Activated naive CD4-positive, alpha-beta T cell treated with anti-CD3 and anti-CD28 coated beads, Interleukin-2, amount 10 ng/mL, durations not matched to agents 7 days and 5 days (primary cell): ENCODE measurements around the gene RAD50.
A peak's percentile ranks its signal among the peaks of the same experiment; 100 is the strongest.
"Not testable (repeated sequence)": the region's sequence is repeated elsewhere in the genome, so short reads cannot be mapped to it uniquely, and the experiment has no call there.

Experiments
- CTCF ChIA-PET: fragments of 350-600 bp; sonication (Branson Sonifier 250); formaldehyde crosslinking; loops from one replicate; lab custom pipeline; 2021; ENCODE audit warnings: antibody characterized with exemption; lab: Charles Lee
- DNase-seq: peaks from one replicate; pipeline ENCODE4 v3.0.0-alpha.2; 2020
- H3K27ac Mint-ChIP-seq: one replicate; pipeline ENCODE4 v1.8.0; 2021; ENCODE audit warnings: mild to moderate bottlenecking, moderate library complexity, mixed read lengths
- H3K27me3 Mint-ChIP-seq: one replicate; pipeline ENCODE4 v1.8.0; 2021; ENCODE audit warnings: mild to moderate bottlenecking, mixed read lengths
- H3K36me3 Mint-ChIP-seq: one replicate; pipeline ENCODE4 v1.8.0; 2021; ENCODE audit warnings: mixed read lengths
- H3K4me1 Mint-ChIP-seq: one replicate; pipeline ENCODE4 v1.8.0; 2021; ENCODE audit warnings: mixed read lengths
- H3K4me3 Mint-ChIP-seq: one replicate; pipeline ENCODE4 v1.8.0; 2021; ENCODE audit warnings: mild to moderate bottlenecking, moderate library complexity, mixed read lengths
- H3K9me3 Mint-ChIP-seq: one replicate; pipeline ENCODE4 v1.8.0; 2021; ENCODE audit warnings: mixed read lengths

The RAD50 gene

GRCh38 chr5:132556763-132557477 is at the start of gene RAD50:
Gene RAD50 (plus strand): TSS chr5:132556977. CDS start chr5:132557325, 348 bp downstream.
- Mint-ChIP-seq H3K4me1 (peaks cover 30% of the 10 kb centered on the region), H3K9me3 (no peaks in the 10 kb centered on the region), H3K4me3 (peak within 1 kb of the TSS; percentile 99), H3K27ac (peak within 1 kb of the TSS; percentile 92), H3K27me3 (peaks cover 8% of the 10 kb centered on the region), H3K36me3 (peaks cover 8% of the 10 kb centered on the region)
- DNase-seq, result peak; percentile 96
- CTCF ChIA-PET, result interaction anchor here (0.6 kb wide), 1 partner anchor 261 kb away, joined by 3 read pairs; no protein-coding TSS in a partner anchor

GRCh38 chr5:132510076-132510475 is 46.7 kb upstream of the RAD50 start:
- Mint-ChIP-seq H3K27ac (no peak overlapping the region), H3K27me3 (peaks cover 49% of the 10 kb centered on the region), H3K9me3 (peaks cover 8% of the 10 kb centered on the region), H3K36me3 (peaks cover 4% of the 10 kb centered on the region), H3K4me3 (no peak overlapping the region), H3K4me1 (peaks cover 4% of the 10 kb centered on the region)
- CTCF ChIA-PET, result interaction anchor here (0.8 to 1.3 kb wide), 2 partner anchors 16 to 124 kb away, joined by 3 to 6 read pairs; no protein-coding TSS in a partner anchor
- DNase-seq, result no peak

- H3K4me1 Mint-ChIP-seq, CTCF ChIA-PET, DNase-seq, H3K36me3 Mint-ChIP-seq, H3K27ac Mint-ChIP-seq, H3K9me3 Mint-ChIP-seq, H3K4me3 Mint-ChIP-seq: not testable (repeated sequence)
- peaks cover 23% of the 10 kb centered on the region for H3K27me3 Mint-ChIP-seq
Observed at GRCh38 chr5:132513618-132514336, 43.0 kb upstream of the RAD50 start.

- H3K27ac Mint-ChIP-seq, DNase-seq, H3K9me3 Mint-ChIP-seq, H3K36me3 Mint-ChIP-seq, H3K4me3 Mint-ChIP-seq, CTCF ChIA-PET: not testable (repeated sequence)
- Mint-ChIP-seq H3K27me3 (peaks cover 23% of the 10 kb centered on the region), H3K4me1 (peaks cover 26% of the 10 kb centered on the region)
Observed at GRCh38 chr5:132522067-132522466, 34.7 kb upstream of the RAD50 start.

- CTCF ChIA-PET, result interaction anchor here (0.6 to 3.2 kb wide), 5 partner anchors 24 to 295 kb away, joined by 3 to 18 read pairs (median 5); no protein-coding TSS in a partner anchor
- DNase-seq, H3K9me3 Mint-ChIP-seq, H3K4me3 Mint-ChIP-seq, H3K36me3 Mint-ChIP-seq, H3K27ac Mint-ChIP-seq: not testable (repeated sequence)
- Mint-ChIP-seq H3K27me3 (peaks cover 31% of the 10 kb centered on the region), H3K4me1 (peaks cover 35% of the 10 kb centered on the region)
Observed at GRCh38 chr5:132524877-132525276, 31.9 kb upstream of the RAD50 start.

- Mint-ChIP-seq H3K36me3 (no peaks in the 10 kb centered on the region), H3K4me3 (no peak overlapping the region), H3K9me3 (peaks cover 1% of the 10 kb centered on the region), H3K27ac (no peak overlapping the region), H3K4me1 (peaks cover 35% of the 10 kb centered on the region), H3K27me3 (peaks cover 31% of the 10 kb centered on the region)
- CTCF ChIA-PET, result interaction anchor here (0.6 to 4.2 kb wide), 10 partner anchors 23 to 294 kb away, joined by 3 to 47 read pairs (median 5); no protein-coding TSS in a partner anchor
- DNase-seq, result no peak
Observed at GRCh38 chr5:132525299-132525724, 31.5 kb upstream of the RAD50 start.

- H3K4me3 Mint-ChIP-seq, result no peak overlapping the region
Observed at GRCh38 chr5:132526290-132526973, 30.3 kb upstream of the RAD50 start.

GRCh38 chr5:132526974-132527564 is 29.7 kb upstream of the RAD50 start:
- DNase-seq, result no peak
- Mint-ChIP-seq H3K27ac (no peak overlapping the region), H3K27me3 (peaks cover 39% of the 10 kb centered on the region), H3K4me3 (no peak overlapping the region), H3K4me1 (peaks cover 34% of the 10 kb centered on the region), H3K36me3 (no peaks in the 10 kb centered on the region), H3K9me3 (peaks cover 1% of the 10 kb centered on the region)
- CTCF ChIA-PET, result interaction anchor here (0.6 to 4.2 kb wide), 42 partner anchors 9 to 356 kb away, joined by 3 to 47 read pairs (median 4); partner anchors contain the start of genes CCNI2, IL13 and KIF3A

More at GRCh38 chr5:132526290-132526973, 30.3 kb upstream of the RAD50 start:
- Mint-ChIP-seq H3K27me3 (peaks cover 35% of the 10 kb centered on the region), H3K36me3 (no peaks in the 10 kb centered on the region), H3K27ac (no peak overlapping the region), H3K4me1 (peaks cover 33% of the 10 kb centered on the region), H3K9me3 (peaks cover 1% of the 10 kb centered on the region)
- peak; percentile 46 for DNase-seq
- CTCF ChIA-PET, result interaction anchor here (0.6 to 4.2 kb wide), 44 partner anchors 9 to 302 kb away, joined by 3 to 47 read pairs (median 4); partner anchors contain the start of genes CCNI2, IL13 and KIF3A

- CTCF ChIA-PET, result interaction anchor here (1.0 to 4.2 kb wide), 14 partner anchors 10 to 355 kb away, joined by 3 to 47 read pairs (median 6); no protein-coding TSS in a partner anchor
- H3K36me3 Mint-ChIP-seq, result no peaks in the 10 kb centered on the region
- DNase-seq, result no peak
- H3K27me3 Mint-ChIP-seq, result peaks cover 45% of the 10 kb centered on the region
- peaks cover 34% of the 10 kb centered on the region for H3K4me1 Mint-ChIP-seq
- no peak overlapping the region for H3K4me3 Mint-ChIP-seq
- H3K9me3 Mint-ChIP-seq, result peaks cover 1% of the 10 kb centered on the region
- H3K27ac Mint-ChIP-seq, result no peak overlapping the region
Observed at GRCh38 chr5:132528021-132528420, 28.8 kb upstream of the RAD50 start.

GRCh38 chr5:132528866-132529634 is 27.7 kb upstream of the RAD50 start:
- no peak overlapping the region for H3K4me3 Mint-ChIP-seq
- H3K36me3 Mint-ChIP-seq, result no peaks in the 10 kb centered on the region
- H3K9me3 Mint-ChIP-seq, result peaks cover 1% of the 10 kb centered on the region
- no peak for DNase-seq
- no peak overlapping the region for H3K27ac Mint-ChIP-seq
- CTCF ChIA-PET, result interaction anchor here (0.6 to 4.2 kb wide), 6 partner anchors 9 to 290 kb away, joined by 3 to 47 read pairs (median 6); no protein-coding TSS in a partner anchor
- peaks cover 46% of the 10 kb centered on the region for H3K27me3 Mint-ChIP-seq
- H3K4me1 Mint-ChIP-seq, result peaks cover 34% of the 10 kb centered on the region

GRCh38 chr5:132530946-132531345 is 25.8 kb upstream of the RAD50 start:
- Mint-ChIP-seq H3K4me3 (no peak overlapping the region), H3K9me3 (no peaks in the 10 kb centered on the region), H3K4me1 (peaks cover 17% of the 10 kb centered on the region), H3K27me3 (peaks cover 49% of the 10 kb centered on the region), H3K27ac (no peak overlapping the region), H3K36me3 (no peaks in the 10 kb centered on the region)
- no peak for DNase-seq
- CTCF ChIA-PET, result no interaction called here

- peaks cover 3% of the 10 kb centered on the region for H3K4me1 Mint-ChIP-seq
- CTCF ChIA-PET, result interaction anchor here (0.8 kb wide), 1 partner anchor 13 kb away, joined by 3 read pairs; no protein-coding TSS in a partner anchor
- H3K27me3 Mint-ChIP-seq, result peaks cover 35% of the 10 kb centered on the region
- no peak overlapping the region for H3K27ac Mint-ChIP-seq
- H3K9me3 Mint-ChIP-seq, result no peaks in the 10 kb centered on the region
- DNase-seq, result no peak
- no peak overlapping the region for H3K4me3 Mint-ChIP-seq
- no peaks in the 10 kb centered on the region for H3K36me3 Mint-ChIP-seq
Observed at GRCh38 chr5:132539716-132540115, 17.1 kb upstream of the RAD50 start.

GRCh38 chr5:132540149-132540548 is 16.6 kb upstream of the RAD50 start:
- Mint-ChIP-seq H3K27me3 (peaks cover 36% of the 10 kb centered on the region), H3K27ac (peak overlapping the region; percentile 19), H3K9me3 (no peaks in the 10 kb centered on the region), H3K36me3 (no peaks in the 10 kb centered on the region), H3K4me1 (peaks cover 3% of the 10 kb centered on the region), H3K4me3 (no peak overlapping the region)
- DNase-seq, result no peak
- CTCF ChIA-PET, result interaction anchor here (0.8 kb wide), 1 partner anchor 13 kb away, joined by 3 read pairs; no protein-coding TSS in a partner anchor
